GM12872 (cell line): ENCODE results near the gene DTYMK.

Experiments
- CTCF ChIP-seq: IDR thresholded peaks from 3 replicates; pipeline ENCODE4 v1.5.1; 2011; ENCODE audit warnings: low read depth, mild to moderate bottlenecking, low read length, moderate library complexity; ENCODE audit not compliant: insufficient read depth

Gene DTYMK

DNA sequence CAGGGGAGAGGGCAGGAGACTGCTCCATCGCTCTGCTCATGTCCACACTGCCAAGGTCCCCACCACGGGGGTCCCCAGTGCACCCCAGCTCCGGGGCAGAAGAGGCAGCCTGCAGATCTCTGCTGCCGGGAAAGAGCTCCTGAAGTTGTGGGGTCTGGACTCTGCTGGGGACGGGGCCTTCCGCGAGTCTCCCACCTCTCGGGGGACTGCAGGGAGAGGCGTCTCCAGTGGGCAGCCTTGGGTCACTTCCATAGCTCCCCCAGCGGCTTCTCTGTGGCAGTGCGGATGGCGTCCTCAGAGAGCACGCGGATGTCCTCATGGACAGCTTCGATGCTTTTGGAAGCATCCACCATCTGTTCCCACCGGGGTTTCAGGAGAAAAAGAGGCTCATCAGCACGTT lies 10.7 kb downstream of the DTYMK start:
- peak; percentile 36; the same call in 1 of the 3 replicates for TF ChIP-seq CTCF

DNA sequence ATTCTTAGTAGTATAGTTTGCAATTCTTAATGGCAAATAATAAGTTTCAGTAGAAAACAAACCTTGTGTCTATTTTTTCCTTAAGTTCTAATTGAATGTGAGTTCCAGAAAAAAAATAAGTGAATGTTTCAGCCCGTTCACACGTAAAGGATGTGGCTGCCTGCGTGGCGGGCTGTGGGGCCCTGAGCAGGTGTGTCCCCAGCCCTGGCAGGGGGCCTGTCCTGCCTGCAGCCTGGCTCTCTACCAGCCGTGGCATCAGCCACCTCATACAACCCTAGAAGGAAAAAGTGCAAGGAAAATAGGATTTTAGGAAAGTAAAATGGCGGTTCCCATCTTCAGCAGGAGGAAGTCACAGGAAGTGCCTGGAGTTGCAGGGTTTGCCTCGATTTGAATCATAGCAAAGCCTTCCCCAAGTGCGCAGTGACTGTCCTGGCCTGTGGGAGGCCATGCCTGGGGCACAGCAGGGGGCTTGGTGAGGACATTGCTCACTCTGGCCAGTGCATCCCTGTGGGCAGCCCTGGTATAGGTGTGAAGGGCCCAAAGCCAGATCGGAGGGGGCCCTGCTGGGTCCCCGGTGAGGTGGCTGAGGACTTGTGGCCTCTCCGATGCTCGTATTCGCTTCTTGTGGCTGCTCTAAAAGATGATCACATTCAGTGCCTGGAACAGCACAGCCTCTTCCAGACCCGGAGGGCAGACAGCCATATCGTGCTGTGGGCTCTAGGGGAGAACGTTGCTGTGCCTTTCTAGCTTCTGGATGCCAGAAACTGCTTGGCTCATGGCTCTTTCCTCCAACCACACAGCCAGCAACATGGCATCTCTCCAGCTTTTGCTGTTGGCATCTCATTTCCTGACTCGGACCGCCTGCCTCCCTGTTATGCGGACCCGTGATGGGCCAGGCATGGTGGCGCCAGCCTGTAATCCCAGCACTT lies 12.6 kb downstream of the DTYMK start:
- no peak for TF ChIP-seq CTCF

GRCh38 chr2:241673189-241673663 lies 13.4 kb downstream of the DTYMK start:
- no peak for TF ChIP-seq CTCF

GRCh38 chr2:241672243-241673188 lies 14.1 kb downstream of the DTYMK start:
- no peak for TF ChIP-seq CTCF

GRCh38 chr2:241671457-241672240 lies 15.0 kb downstream of the DTYMK start:
- TF ChIP-seq CTCF, result no peak

- no peak for TF ChIP-seq CTCF
These were observed 16.1 kb downstream of the DTYMK start for GRCh38 chr2:241670333-241671110.
